HG03045 (cell line): ENCODE data around the gene TREX2.
A peak's percentile ranks its signal among the peaks of the same experiment; 100 is the strongest.

Source experiments
- ATAC-seq: cut with Tn5 transposase; IDR thresholded peaks from one replicate; pipeline ENCODE4 v1.9.1; 2021; ENCODE audit warnings: mild to moderate bottlenecking, moderate library complexity; ENCODE audit not compliant: unreplicated experiment

Gene TREX2

DNA sequence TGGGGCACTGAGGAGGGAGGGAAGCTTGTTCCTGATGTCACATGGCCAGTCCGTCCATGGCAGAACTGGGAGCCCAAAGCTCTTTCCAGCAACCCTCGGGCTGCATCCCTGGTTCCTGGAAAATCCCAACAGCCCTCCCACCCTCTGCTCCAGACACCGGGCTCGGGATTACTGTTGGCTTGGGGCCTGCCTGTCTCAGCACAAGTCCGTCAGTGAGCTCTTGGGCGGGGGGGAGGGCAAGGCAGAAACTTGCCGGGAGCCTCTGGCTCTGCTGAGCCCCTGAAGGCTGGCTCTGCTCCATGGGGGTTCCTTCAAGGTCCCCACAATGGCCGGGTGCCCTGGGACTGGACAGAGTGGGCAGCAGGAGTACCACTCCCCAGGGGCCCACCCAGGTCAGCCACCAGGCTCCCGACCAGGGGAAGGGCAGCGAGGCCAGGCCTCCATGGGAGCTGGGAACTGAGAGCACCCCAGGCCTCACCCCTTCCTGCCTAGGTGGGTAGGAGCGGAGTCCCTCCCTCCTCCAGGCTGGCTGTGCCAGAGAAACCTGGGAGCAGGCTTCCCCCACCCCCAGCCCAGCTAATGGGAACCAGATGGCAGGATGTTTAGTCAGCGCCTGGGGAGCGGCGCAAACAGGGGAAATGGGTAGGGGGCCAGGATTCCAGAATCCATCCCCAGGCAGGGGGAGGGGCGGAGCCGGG is 31.0 kb upstream of the TREX2 start:
- no peak for ATAC-seq

DNA sequence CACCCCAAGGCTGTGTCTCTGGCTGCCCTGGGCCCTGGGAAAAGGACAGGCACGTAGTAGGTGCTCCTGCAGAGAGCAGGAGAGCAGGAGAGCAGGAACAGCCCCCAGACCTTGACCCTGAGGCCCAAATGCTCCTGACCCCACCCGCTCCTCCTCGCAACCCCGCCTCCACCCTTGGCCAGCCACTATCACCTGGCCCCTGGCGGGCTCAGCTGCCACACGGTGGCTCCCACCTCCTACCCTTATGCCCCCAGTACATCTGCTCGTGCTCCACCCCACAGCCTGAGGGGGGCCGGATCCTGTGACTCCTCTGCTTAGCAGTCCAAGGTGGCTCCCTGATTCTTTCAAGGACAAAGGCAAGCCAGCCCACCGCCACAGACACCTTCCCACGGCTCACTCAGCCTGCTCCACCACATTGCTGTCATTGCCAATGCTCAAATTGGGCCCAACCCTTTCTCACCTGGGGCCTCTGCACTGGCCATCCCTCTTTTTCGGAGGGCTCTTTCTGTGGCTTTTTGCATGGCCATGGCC is 30.0 kb upstream of the TREX2 start:
- ATAC-seq: no peak

DNA sequence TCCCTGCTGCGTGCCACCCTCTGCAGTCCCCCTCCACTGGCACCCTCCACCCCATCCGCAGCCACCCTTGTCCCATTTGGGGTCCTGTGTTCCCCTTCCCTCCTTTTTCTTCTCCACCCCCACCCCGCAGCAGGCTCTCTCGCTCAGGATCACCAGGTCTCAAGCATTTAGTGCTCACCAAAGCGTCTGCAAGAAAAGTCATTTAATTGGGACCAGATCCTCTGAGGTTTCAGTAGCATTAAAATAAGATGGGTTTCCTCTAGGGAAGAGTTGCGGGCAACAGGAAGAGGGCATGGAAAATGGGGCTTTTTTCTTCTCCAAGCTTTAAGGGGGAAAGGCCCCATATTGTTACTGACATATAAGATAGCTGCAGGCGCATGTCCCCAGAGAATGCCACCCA is 29.4 kb upstream of the TREX2 start:
- ATAC-seq: no peak

DNA sequence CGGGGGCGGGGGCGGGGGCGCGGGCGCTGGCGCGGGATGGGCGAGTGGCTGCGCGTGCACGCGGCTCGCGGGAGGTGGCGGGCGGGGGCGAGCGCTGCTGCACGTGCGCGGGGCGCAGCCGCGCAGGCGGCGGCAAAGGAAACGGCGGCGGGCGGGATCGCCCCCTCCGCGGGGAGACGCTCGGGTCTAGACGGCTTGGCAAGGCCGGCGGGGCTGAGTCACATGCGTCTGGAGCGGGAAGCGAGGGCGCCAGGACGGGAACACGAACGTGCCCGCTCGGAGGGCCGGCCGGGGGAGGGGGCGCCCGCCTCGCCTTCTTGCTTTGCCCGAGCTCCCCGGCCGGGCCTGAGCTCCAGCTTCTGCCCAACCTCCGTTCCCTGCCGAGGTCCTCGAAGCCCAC is 28.9 kb upstream of the TREX2 start:
- ATAC-seq: no peak

DNA sequence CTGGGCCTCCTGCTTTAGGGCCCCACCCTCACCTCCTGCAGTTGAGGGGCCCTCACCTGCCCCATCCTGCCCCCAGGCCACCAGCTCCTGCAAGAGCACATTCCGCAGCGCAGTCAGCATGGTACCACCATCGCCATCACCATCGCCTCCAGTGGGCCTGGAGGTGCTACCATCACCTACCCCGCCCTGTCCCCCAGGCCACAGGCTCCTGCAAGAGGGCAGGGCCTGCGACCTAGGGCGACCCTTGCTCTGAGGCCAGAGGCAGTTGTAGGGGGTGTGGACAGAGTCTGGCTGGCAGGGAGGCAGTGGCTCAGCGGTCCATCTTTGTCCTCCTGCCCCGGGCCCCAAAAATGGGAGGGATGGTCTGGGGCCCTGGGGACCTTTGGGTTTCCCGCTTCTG is 28.4 kb upstream of the TREX2 start:
- ATAC-seq: no peak

DNA sequence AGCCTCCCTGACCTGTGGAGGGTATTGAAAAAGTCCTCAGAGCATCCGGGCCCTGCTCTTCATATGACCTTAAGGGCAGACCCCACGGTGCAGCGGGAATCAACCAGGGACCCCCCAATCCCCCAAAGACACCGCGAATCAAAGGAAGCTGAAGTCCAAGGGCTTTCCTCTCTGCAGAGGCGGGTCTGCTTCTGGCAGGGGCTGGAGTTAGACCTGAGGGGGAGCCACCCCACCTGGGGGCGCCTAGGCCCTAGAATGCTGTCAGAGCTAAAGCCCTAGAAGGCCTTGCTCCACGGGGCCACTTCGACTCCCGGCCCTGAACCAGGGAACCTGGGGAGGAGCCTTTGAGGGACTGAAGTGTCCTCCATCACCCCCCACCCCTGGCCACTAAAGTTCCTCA is 27.3 kb upstream of the TREX2 start:
- ATAC-seq: no peak

DNA sequence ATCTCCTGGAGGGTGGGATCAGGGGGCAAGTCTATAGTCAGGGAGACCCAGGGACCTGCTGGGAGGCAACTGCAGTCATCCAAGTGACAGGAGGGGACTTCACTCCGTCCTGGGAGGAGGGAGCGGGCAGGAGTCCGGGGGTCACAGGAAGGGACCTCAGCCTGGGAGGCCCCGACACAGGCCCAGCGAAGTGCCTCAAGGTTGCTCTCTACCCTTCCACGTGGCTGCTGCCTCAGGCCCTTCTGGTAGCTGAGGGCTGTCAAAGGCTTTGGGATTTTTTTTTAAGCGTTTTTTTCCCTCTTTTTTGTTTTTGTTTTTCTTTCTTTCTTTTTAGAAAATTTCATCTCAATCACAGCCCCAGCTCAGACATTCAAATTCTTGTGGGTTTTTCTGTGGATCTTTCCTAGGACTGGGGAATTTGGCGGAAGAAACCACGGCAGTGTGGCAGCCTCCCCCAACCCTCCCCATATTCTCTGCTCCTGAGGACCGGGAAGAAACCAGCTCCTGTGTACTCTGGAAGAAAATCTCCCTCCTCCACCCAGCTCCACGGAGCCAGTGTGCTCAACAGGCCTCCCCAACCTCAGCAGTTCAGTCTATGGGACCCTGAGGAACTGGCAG is 25.9 kb upstream of the TREX2 start:
- ATAC-seq: no peak

DNA sequence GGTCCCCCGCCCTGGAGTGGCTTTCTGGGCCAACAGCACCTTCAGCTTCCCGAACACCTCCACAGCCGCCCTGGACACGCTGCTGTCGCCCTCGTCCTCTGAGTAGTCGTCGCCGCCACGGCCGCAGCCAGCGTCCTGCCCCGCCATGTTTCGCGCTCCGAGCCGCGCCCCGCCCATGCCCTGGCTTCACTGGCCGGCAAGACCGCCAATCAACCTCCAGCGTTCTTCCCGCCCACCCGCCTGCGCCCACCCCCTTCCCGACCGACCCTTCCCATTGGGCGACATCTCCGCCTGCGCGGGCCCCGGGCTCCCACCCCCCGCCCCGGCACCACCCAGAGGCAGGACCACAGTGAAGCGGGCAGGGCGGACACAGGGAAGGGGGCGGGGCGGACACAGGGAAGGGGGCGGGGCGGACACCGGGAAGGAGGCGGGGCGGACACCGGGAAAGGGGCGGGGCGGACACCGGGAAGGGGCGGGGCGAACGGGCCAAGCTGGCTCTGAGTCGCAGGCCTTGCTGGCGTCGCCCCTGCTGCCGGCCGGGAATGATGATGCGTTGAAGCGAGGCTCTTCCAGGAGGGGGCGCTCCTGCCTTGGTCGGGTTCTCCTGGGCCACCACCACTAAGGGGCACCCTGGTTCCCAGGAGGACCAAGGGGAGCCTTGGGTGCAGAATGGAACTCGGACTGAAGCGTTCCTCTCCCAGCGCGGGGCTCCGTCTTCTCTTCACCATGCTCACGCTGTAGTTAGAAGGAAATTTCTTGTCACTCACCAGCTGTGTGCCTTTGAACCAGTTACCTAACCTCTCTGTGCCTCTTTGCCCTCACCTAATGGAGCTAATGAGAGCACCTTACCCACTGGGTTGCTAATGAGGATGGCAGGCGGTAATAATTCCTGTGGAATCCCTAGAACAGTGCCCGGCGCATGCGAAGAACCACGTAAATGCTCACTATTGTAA is 24.8 kb upstream of the TREX2 start, which contains the start of gene HAUS7:
Gene HAUS7 (minus strand): TSS at position 166 of the 953 bp plus-strand sequence. CDS start 19 bp downstream, at position 147.
- ATAC-seq: peak; percentile 90

DNA sequence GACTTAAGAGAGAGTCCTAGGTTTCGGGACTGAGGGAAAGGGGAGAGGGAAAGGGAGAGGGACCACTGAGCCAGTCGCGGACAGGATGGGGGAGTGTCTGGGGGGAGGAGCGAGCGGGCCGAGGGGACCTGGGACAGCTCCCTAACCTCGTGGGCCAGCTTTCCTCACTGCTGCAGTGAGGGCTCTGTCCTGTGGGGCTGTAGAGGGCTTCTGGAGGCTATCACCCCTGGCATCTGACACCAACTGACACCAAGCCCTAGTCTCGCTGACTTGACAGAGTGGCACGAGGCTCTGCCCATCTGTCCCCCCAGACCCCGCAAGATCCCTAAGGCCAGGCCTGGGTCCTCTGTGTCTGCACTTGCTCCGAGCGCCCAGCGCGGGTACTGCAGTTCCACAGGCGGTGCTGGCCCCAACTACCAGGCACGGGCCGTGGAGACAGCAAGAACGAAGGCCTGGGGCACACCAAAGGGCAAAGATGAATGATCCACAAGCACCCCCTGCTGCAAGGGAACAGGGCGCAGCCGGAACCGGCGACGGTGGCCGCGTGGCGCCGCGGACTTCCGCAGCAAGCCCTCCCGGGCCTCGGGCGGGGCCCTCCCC is 24.1 kb upstream of the TREX2 start:
- ATAC-seq: peak; percentile 39

DNA sequence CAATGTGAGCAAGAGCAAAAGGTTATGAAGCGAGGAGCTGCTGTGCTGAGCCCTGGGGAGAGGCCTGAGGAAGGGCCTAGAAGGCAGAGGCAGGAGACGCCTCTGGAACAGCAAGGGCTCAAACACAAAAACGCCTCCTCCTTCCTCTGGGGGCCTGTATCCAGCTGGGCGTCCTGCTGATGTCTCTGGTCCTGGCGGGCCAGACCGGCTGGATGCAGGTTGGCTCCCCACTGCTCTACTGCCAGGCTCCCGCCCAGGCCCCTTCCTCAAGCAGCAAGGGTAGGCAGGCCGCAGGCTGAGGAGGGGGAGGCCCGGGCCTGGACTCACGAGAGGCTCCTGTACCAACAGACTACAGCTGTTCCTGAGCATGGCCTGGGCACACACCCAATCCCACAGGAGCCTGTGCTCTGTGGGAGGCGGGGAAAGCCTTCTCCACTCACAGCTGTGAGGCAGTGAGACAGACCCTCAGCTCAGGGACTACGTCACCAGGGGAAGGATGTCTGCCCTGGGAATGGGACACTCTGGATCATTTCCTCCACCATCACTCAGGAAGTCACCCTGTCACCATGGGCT is 22.2 kb upstream of the TREX2 start:
- no peak for ATAC-seq

DNA sequence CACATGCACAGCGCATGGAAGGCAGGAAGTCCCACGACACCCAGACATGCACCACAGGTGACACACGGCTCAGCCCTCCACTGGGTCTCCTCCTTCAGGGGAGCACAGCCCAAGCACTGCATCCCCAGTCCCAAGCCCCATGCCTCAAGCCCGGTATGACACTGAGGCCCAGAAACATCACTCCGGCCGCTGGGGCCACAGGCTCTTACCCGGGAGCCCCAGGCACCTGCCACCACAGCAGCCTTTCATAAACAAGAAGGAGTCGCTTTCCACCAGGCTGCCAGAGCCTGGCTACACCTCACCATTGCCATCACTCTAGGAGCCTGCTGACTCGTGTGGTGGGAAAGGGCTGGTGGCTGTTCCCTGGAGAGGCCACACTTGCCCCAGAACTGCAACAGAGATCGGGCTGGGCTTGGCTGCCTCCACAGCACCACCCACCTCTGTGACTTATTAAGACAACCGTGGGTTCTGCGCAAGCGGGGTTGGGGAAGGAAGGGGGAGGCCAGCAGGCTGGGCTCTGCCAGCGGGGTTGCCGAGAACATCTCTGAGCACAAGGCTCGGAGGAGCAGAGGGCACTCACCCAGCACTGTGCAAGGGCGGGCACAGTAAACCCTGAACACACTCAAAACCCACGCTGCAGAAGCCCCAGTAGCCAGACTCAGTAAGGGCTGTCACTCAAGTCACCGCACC is 20.0 kb upstream of the TREX2 start:
- ATAC-seq: no peak

DNA sequence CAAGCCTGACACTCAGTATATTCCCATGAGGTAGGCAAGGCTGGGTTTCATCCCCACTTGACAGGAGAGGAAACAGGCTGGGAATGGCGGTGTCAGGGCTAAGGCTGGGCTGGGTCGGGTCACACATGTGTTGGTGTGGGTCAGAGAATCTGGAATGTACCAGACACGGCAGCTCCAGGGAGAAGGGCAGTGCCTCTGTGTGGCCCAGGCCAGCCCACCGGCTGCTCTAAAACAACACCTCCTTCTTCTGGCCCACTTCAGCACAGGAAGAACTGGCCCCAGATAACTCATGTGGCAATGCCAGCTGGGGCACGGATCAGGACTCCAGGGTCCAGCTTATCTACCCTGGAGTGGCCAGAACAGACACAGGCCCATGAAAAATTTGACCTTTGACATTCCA is 18.3 kb upstream of the TREX2 start:
- no peak for ATAC-seq

DNA sequence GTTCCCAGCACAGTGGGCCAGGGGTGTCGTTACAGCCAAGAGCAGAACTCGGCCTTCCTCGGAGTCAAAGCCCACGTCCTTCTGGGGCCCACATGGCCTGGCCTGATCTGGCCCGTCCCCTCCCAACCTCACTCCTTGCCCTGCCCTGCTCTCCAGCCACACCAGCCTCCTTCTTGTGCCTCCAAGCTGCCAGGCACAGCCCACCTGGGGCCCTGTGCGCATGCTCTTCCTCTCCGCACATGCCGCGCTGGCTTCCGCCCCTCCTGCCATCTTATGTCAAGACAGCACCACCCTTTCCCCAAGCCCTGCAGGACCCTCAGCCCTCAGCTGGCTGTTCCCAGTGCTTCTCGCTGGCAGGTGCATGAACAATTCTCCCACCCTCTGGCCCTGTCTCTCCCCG is 17.7 kb upstream of the TREX2 start:
- ATAC-seq: no peak

DNA sequence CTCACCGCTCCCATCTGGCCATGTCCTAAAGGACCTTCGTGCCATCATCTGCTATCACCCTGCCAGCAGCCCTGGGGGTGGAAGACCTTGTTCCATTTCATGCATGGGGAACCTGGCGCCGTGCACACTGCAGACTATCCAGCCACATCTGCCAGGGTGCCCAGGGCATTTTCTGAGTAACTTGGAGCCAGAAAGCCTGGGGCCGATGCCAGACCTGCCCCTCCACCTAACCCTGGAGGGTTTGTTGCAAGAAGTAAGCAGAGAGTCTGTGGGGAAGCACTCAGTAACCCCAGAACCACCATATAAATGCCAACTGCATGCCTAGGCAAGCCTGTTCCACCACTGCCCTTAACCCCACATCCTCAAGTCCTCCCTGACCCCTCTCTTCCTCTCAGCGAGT is 17.2 kb upstream of the TREX2 start:
- no peak for ATAC-seq

DNA sequence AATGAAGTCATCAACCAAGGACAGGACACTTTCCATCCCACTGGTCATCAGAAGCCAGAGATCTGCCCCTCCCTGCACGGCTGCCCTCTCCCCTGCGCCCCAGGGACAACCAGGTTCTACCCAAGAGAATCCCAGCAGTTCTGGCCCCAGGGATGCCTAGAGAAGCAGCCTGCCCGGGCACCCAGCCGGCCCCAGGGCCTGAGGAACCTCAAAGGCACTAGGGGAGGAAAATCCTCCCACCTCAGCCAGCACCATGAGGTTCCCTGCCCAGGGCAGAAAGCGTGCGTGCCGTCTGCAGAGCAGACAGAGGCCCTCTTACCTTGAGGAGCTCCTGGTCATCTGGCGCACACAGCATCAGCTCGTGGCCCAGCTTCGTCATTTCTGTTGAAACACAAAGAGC is 16.4 kb upstream of the TREX2 start:
- ATAC-seq: no peak

DNA sequence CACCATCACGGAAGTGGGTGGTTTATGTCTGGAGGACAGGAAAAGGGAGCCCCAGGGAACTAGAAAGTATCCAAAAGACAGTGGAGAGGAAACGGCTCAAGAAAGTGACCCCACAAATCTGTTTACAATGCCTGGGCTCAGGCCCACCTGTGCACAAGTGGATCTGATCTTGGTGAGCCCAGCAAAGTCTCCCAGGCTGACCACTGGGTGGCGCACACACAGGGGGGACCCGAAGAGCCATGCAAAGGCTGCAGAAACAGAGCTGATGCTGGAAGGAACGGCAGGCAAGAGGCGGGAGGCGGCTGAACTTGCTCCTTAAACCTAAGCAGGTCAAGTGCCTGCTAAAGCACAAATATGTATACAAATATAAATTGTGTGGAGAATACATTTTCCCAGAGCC is 15.0 kb upstream of the TREX2 start:
- no peak for ATAC-seq

DNA sequence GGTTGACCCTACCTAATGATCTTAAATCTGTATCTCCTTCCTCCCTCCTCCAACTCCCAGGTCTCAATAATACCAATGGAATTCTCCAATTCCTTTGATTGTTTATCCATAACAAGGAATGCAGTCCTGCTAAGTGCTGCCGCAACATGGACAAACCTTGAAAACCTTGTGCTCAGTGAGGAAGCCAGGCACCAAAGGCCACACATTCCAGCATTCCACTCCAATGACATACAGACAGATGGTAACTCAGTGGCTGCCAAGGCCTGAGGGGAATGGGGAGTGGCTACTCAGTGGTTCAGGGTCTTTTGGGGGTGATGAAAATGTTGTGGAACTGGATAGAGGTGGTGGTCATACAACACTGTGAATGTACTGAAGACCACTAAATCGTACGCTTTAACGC is 14.1 kb upstream of the TREX2 start:
- ATAC-seq: no peak

DNA sequence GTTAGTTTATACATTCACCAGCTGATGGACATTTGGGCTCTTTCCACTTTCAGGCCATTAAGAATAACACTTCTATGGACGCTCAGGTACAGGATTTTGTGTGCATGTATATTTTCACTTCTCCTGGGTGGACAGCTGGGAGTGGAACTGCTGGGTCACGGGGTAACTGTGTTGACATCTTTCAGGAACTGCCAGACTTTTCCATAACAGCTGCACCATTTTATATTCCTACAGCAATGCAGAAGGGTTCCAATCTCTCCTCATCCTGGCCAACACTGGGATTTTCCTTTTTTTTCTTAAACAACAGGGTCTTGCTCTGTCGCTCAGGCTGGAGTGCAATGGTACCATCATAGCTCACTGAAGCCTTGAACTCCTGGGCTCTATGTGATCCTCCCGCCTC is 12.6 kb upstream of the TREX2 start:
- no peak for ATAC-seq

DNA sequence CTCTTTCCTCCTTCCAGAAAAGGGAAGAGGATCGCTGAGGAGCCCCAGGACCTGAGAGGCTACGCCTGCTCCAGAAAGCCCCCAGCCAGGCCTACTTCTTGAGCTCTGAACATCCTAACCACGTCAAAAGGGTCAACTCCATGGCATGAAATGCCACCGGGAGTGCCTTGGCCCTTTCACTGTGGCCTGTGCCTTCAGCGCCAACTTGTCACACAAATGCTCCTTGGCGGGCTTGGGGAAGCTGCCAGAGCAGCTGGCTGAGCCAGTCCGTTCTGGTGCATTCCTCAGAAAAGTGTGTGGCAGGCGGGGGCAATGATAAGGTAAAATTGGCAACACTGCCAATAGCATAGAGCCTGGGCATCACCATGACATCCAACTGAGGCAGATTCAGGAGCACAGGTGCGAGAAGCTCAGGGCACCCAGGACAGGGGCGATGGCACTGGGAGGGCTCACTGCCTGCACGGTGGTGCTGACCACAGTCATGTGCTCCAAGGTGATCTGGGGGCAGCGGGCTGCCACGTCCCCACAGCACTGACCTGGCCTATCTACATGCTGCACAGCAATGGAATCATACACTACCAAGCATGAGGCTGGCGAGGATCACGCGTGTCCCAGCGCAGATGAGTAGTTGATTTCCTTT is 12.1 kb upstream of the TREX2 start:
- no peak for ATAC-seq
